22Rv1 (cell line): Measurements from ENCODE around the gene RORC.
A peak's percentile ranks its signal among the peaks of the same experiment; 100 is the strongest.

Source experiments
- ZFX ChIP-seq: fragments of 450-650 bp; IDR thresholded peaks from 2 replicates; pipeline ENCODE4 v1.6.1; 2017; ENCODE audit warnings: antibody characterized with exemption, borderline replicate concordance
- TF ChIP-seq, protein P1 (sequence below): fragments of 450-650 bp; IDR thresholded peaks from 2 replicates; pipeline ENCODE4 v1.5.1; 2017; ENCODE audit warnings: mild to moderate bottlenecking

DNA sequence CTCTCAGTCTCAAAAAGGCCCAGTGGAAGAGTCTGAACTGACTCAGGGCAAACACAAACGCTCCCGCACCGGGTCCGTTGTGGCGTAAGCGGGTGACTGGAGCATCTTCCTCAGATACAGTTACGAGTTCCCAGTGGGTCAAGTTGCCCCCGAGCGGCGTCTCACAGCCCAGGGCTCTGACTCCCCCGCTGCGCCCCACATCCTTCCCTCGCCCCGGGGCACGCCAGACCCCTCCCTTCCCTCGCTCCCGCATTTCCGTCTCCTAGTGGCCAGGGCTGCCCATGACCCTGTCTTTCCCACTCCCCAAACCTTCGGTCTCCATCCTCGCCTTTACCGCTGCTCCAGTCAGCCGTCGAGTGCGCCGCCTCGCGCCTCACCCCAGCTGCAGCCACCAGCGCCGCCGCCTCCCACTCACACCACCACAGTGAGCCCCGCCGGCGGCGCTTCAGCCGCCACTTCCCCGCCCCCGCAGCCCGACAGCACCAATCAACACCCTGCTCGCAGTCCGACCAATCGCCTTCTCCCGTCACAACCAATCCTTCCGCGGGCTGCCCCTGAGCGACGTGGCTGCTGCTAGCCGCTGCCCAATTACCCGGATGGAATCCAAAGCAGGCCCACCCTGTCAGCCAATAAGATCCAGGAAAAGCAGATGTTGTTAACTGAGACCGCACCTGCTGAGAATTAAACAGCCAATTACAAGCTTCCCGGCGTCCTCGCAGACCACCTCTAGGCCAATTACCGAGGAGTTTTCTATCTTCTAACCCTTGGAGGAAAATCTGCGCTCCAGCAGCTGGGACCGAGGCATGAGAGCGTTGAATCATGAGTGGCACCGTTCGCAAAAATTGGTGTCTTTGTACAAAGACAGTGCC lies 41.3 kb downstream of the RORC start, which contains the start of gene TDRKH:
- TF ChIP-seq, protein P1, sequence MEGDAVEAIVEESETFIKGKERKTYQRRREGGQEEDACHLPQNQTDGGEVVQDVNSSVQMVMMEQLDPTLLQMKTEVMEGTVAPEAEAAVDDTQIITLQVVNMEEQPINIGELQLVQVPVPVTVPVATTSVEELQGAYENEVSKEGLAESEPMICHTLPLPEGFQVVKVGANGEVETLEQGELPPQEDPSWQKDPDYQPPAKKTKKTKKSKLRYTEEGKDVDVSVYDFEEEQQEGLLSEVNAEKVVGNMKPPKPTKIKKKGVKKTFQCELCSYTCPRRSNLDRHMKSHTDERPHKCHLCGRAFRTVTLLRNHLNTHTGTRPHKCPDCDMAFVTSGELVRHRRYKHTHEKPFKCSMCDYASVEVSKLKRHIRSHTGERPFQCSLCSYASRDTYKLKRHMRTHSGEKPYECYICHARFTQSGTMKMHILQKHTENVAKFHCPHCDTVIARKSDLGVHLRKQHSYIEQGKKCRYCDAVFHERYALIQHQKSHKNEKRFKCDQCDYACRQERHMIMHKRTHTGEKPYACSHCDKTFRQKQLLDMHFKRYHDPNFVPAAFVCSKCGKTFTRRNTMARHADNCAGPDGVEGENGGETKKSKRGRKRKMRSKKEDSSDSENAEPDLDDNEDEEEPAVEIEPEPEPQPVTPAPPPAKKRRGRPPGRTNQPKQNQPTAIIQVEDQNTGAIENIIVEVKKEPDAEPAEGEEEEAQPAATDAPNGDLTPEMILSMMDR, result peak; percentile 70
- TF ChIP-seq ZFX, result no peak
